ENCODE results near the gene TNRC6A.
"Not testable (repeated sequence)": the region's sequence is repeated elsewhere in the genome, so short reads cannot be mapped to it uniquely, and the experiment has no call there.

Gene TNRC6A

GRCh38 chr16:24761526-24761925 is 32.1 kb downstream of the TNRC6A start:
- no peak for DNase-seq

- no peak for DNase-seq
These were observed 35.5 kb downstream of the TNRC6A start for GRCh38 chr16:24764916-24765315.

GRCh38 chr16:24766057-24766456 is 36.6 kb downstream of the TNRC6A start:
- DNase-seq: no peak

- no peak for DNase-seq
These were observed 40.4 kb downstream of the TNRC6A start for GRCh38 chr16:24769806-24770205.

- DNase-seq: no peak
These were observed 41.8 kb downstream of the TNRC6A start for GRCh38 chr16:24771132-24771778.

- no peak for DNase-seq
These were observed 42.3 kb downstream of the TNRC6A start for GRCh38 chr16:24771779-24772157.

GRCh38 chr16:24773771-24774427 is 44.4 kb downstream of the TNRC6A start:
- DNase-seq: no peak

GRCh38 chr16:24774510-24774909 is 45.1 kb downstream of the TNRC6A start:
- no peak for DNase-seq

- no peak for DNase-seq
These were observed 46.0 kb downstream of the TNRC6A start for GRCh38 chr16:24775455-24775854.

- no peak for DNase-seq
These were observed 47.2 kb downstream of the TNRC6A start for GRCh38 chr16:24776501-24777220.

- no peak for DNase-seq
These were observed 49.2 kb downstream of the TNRC6A start for GRCh38 chr16:24778671-24779070.

GRCh38 chr16:24781256-24781655 is 51.8 kb downstream of the TNRC6A start:
- no peak for DNase-seq

GRCh38 chr16:24784121-24784520 is 54.7 kb downstream of the TNRC6A start:
- no peak for DNase-seq

- DNase-seq: no peak
These were observed 60.4 kb downstream of the TNRC6A start for GRCh38 chr16:24789881-24790280.

GRCh38 chr16:24800586-24800985 is 71.1 kb downstream of the TNRC6A start:
- DNase-seq: no peak

- no peak for DNase-seq
These were observed 72.4 kb downstream of the TNRC6A start for GRCh38 chr16:24801761-24802302.

GRCh38 chr16:24805484-24805883 is 76.0 kb downstream of the TNRC6A start:
- DNase-seq: no peak

GRCh38 chr16:24807301-24807700 is 77.8 kb downstream of the TNRC6A start:
- DNase-seq: no peak

- no peak for DNase-seq
These were observed 81.7 kb downstream of the TNRC6A start for GRCh38 chr16:24810951-24811843.

- DNase-seq: not testable (repeated sequence)
These were observed 83.4 kb downstream of the TNRC6A start for GRCh38 chr16:24812813-24813212.

- no peak for DNase-seq
These were observed 85.6 kb downstream of the TNRC6A start for GRCh38 chr16:24815021-24815420.

- DNase-seq: no peak
These were observed 87.2 kb downstream of the TNRC6A start for GRCh38 chr16:24816688-24817087.

Data from CD4-positive, alpha-beta T cell treated with Interferon alpha-2 for 1 hour (primary cell).